ENCODE data around the gene BCL2L1.

DNA sequence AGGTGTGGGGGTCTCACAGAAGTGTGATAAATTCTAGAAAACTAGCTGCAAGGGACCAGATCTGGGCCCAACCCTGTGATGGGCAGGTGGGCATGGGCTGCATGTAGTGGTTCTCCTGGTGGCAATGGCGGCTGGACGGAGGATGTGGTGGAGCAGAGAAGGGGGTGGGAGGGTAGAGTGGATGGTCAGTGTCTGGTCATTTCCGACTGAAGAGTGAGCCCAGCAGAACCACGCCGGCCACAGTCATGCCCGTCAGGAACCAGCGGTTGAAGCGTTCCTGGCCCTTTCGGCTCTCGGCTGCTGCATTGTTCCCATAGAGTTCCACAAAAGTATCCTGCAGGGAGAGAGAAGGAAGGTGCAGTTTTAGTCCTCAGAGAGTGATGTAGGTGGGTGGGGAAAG, 56.9 kb downstream of the BCL2L1 start:
- TF ChIP-seq POLR2AphosphoS5 (IDR thresholded peaks at IDR 0.05; ENCODE audit: low read depth, low read length) = no peak
- no peak for TF ChIP-seq POLR2A (IDR thresholded peaks at IDR 0.05; ENCODE audit: low read depth, low read length)
- no peak for TF ChIP-seq TAF1 (IDR thresholded peaks at IDR 0.05; ENCODE audit: borderline replicate concordance, low read depth, low read length)

Measured in GM12892 (cell line).